Adipocyte (in vitro differentiated cells): ENCODE measurements around the gene ZNF836.

Experiments
- DNase-seq: peaks from one replicate; pipeline ENCODE4 v3.0.0-alpha.2; 2015; ENCODE audit warnings: low read depth
- H3K27me3 ChIP-seq: replicated peaks from 2 replicates; pipeline ENCODE4 v1.7.0; 2013; ENCODE audit warnings: mild to moderate bottlenecking, low read length, moderate library complexity; ENCODE audit not compliant: control insufficient read depth, insufficient read depth
- H3K36me3 ChIP-seq: 2 replicates; pipeline ENCODE4 v1.7.0; 2013; ENCODE audit warnings: low read length, mild to moderate bottlenecking, moderate library complexity; ENCODE audit not compliant: control insufficient read depth, insufficient read depth, severe bottlenecking
- H3K4me1 ChIP-seq: 2 replicates; pipeline ENCODE4 v1.7.0; 2013; ENCODE audit warnings: mild to moderate bottlenecking, low read length, moderate library complexity; ENCODE audit not compliant: control insufficient read depth, insufficient read depth
- H3K4me3 ChIP-seq: 2 replicates; pipeline ENCODE4 v1.7.0; 2013; ENCODE audit warnings: mild to moderate bottlenecking, low read length, moderate library complexity
- H3K9ac ChIP-seq: 2 replicates; pipeline ENCODE4 v1.7.0; 2013; ENCODE audit warnings: mild to moderate bottlenecking, low read length, moderate library complexity
- H3K9me3 ChIP-seq: 2 replicates; pipeline ENCODE4 v1.7.0; 2013; ENCODE audit warnings: mild to moderate bottlenecking, low read length, moderate library complexity; ENCODE audit not compliant: control insufficient read depth

Gene ZNF836

GRCh38 chr19:52176574-52176973 lies 5.2 kb upstream of the ZNF836 start:
- Histone ChIP-seq H3K9ac (no peak overlapping the region), H3K4me3 (no peak overlapping the region), H3K4me1 (no peaks in the 10 kb centered on the region), H3K36me3 (no peaks in the 10 kb centered on the region), H3K27me3 (no peaks in the 10 kb centered on the region), H3K9me3 (no peaks in the 10 kb centered on the region)
- no peak for DNase-seq

DNA sequence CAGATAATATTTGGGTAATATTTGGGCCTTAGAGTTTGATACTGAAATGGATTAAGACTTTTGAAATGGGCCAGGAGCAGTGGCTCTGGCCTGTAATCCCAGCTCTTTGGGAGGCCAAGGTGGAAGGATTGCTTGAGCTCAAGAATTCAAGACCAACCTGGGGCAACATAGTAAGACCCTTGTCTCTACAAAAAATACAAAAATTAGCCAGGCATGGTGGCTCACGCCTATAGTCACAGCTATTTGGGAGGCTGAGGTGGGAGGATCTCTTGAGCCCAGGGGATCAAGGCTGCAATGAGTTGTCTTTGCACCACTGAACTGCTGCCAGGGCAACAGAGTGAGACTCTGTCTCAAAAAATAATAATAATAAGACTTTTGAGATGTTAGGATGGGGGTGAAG lies 926 bp upstream of the ZNF836 start:
- H3K4me1 ChIP-seq = peaks cover 6% of the 10 kb centered on the region
- peaks cover 8% of the 10 kb centered on the region for H3K36me3 ChIP-seq
- no peak overlapping the region for H3K4me3 ChIP-seq
- no peak overlapping the region for H3K9ac ChIP-seq
- H3K9me3 ChIP-seq = no peaks in the 10 kb centered on the region
- no peaks in the 10 kb centered on the region for H3K27me3 ChIP-seq
- DNase-seq = no peak

GRCh38 chr19:52170863-52171320 lies 529 bp downstream of the ZNF836 start:
- no peaks in the 10 kb centered on the region for H3K9me3 ChIP-seq
- H3K36me3 ChIP-seq = peaks cover 12% of the 10 kb centered on the region
- H3K9ac ChIP-seq = peak overlapping the region; percentile 98
- H3K4me3 ChIP-seq = peak overlapping the region; percentile 100
- peaks cover 6% of the 10 kb centered on the region for H3K4me1 ChIP-seq
- no peaks in the 10 kb centered on the region for H3K27me3 ChIP-seq
- peak; percentile 53 for DNase-seq

GRCh38 chr19:52170304-52170703 lies 1.1 kb downstream of the ZNF836 start:
- DNase-seq = peak; percentile 33
- Histone ChIP-seq H3K9me3 (no peaks in the 10 kb centered on the region), H3K4me3 (peak overlapping the region; percentile 100), H3K27me3 (no peaks in the 10 kb centered on the region), H3K4me1 (peaks cover 6% of the 10 kb centered on the region), H3K36me3 (peaks cover 16% of the 10 kb centered on the region), H3K9ac (peak overlapping the region; percentile 98)

DNA sequence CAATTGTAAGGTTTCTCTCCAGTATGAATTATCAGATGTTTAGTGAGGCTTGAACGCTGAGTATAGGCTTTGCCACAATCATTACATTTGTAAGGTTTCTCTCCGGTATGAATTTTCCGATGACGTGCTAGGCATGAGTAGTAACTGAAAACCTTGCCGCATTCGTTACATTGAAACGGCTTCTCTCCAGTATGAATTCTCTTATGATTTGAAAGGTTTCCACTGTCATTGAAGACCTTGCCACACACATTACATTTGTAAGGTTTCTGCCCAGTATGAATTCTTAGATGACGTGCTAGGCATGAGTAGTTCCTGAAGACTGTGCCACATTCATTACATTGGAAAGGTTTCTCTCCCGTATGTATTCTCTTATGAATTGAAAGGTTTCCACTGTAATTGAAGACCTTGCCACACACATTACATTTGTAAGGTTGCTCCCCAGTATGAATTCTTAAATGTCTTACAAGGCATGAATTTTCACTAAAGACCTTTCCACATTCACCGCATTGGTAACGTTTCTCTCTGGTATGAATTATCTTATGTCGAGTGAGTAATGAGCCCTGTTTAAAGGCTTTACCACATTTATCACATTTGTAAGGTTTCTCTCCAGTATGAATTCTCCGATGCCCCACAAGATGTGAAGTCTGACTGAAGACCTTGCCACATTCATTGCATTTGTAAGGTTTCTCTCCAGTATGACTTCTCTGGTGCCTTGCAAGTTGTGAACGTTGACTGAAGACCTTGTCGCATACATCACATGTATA lies 15.6 kb downstream of the ZNF836 start:
- Histone ChIP-seq H3K27me3 (no peaks in the 10 kb centered on the region), H3K9me3 (peaks cover 99% of the 10 kb centered on the region), H3K9ac (no peak overlapping the region), H3K36me3 (peaks cover 68% of the 10 kb centered on the region), H3K4me3 (peak overlapping the region; percentile 68), H3K4me1 (no peaks in the 10 kb centered on the region)
- DNase-seq = no peak

GRCh38 chr19:52148256-52148655 lies 23.2 kb downstream of the ZNF836 start:
- Histone ChIP-seq H3K4me1 (no peaks in the 10 kb centered on the region), H3K4me3 (no peak overlapping the region), H3K27me3 (no peaks in the 10 kb centered on the region), H3K36me3 (peaks cover 3% of the 10 kb centered on the region), H3K9ac (no peak overlapping the region), H3K9me3 (peaks cover 70% of the 10 kb centered on the region)
- DNase-seq = no peak

DNA sequence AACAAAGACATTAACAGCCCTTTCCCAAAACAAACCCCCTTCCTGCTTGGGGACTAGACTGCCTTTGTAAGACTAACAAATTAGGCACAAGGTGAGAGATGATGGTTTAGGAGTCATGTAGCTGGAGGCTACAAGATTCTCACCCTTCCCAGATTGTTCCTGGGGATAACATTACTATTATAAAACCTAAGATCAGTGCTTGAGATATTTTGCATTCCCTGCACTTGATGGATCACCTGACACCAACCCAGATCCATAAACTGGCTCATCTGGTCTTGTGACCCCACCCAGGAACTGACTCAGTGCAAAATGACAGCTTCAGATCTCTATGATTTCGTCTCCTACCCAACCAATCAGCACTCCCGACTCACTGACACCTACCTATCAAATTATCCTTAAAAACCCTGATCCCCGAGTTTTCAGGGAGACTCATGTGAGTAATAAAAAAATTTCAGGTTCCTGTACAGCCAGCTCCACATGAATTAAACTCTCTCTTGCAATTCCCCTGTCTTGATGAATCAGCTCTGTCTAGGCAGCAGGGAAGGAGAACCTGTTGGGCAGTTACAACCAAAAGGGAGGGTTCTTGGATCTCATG lies 29.3 kb downstream of the ZNF836 start:
- Histone ChIP-seq H3K4me3 (no peak overlapping the region), H3K27me3 (no peaks in the 10 kb centered on the region), H3K9ac (no peak overlapping the region), H3K36me3 (no peaks in the 10 kb centered on the region), H3K9me3 (peaks cover 15% of the 10 kb centered on the region), H3K4me1 (peaks cover 5% of the 10 kb centered on the region)
- DNase-seq = no peak

DNA sequence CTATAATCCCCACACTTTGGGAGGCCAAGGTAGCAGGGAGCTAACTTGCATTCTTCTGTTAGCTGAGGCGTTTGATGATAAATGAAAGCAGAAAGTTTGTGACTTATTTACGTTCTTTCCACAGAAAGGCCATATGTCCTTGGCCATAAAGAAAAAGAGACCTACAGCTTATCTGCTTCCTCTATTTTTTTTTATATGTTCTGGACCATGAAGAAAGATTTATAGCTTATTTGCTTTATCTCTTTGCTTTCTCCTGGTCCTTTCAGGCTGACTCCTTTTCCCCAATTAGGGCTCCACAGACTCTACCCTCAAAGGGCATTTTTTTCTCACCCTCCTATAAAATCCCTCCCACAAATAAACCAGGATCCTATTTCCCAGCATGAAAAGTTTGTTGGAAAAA lies 30.2 kb downstream of the ZNF836 start:
- Histone ChIP-seq H3K9me3 (peaks cover 7% of the 10 kb centered on the region), H3K4me1 (peaks cover 5% of the 10 kb centered on the region), H3K27me3 (no peaks in the 10 kb centered on the region), H3K36me3 (no peaks in the 10 kb centered on the region), H3K9ac (no peak overlapping the region), H3K4me3 (no peak overlapping the region)
- DNase-seq = no peak

DNA sequence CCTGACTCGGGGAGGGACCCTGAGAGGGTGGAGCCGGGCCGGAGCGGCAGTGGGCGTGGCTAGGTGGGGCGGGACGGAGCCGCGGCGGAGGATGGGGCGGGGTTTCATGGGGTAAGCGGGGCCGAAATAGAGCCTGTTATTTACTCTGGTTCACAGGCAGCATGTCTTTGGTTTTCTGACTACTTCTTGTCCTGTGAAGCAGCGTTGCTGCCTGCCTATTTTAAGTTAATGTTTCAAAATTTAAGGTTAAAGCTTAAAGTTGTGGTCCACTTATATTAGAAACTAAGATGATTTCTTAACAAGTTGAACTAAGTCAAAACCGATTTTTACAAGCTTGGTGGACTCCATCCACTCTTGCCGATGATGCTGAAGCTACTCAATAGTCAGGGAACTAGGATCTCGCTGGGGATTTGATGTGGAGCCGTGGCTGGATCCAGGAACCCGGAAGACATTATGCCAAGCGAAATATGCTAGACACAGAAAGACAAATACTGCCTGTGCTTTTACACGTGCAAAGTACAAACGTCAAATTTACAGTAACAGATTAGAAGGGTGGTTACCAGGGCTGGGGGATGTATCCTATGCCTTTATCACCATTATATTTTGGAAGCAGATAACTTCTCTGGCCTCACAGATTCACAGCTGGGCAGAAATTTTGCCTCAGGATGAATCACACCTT lies 31.2 kb downstream of the ZNF836 start:
- peaks cover 5% of the 10 kb centered on the region for H3K4me1 ChIP-seq
- peak overlapping the region; percentile 58 for H3K9ac ChIP-seq
- H3K27me3 ChIP-seq = no peaks in the 10 kb centered on the region
- no peak for DNase-seq
- H3K36me3 ChIP-seq = no peaks in the 10 kb centered on the region
- peaks cover 7% of the 10 kb centered on the region for H3K9me3 ChIP-seq
- peak overlapping the region; percentile 70 for H3K4me3 ChIP-seq

- H3K36me3 ChIP-seq = peaks cover 3% of the 10 kb centered on the region
- H3K9me3 ChIP-seq = peaks cover 7% of the 10 kb centered on the region
- peaks cover 5% of the 10 kb centered on the region for H3K4me1 ChIP-seq
- H3K4me3 ChIP-seq = peak within 1 kb of the TSS; percentile 99
- no peaks in the 10 kb centered on the region for H3K27me3 ChIP-seq
- peak within 1 kb of the TSS; percentile 99 for H3K9ac ChIP-seq
- DNase-seq = peak; percentile 98
These were observed 32.0 kb downstream of the ZNF836 start, which contains the start of gene ZNF616 for GRCh38 chr19:52139252-52140031. TSS of gene ZNF616 (minus strand) at chr19:52139938. CDS start at chr19:52130512, 9,426 bp downstream.

- peak overlapping the region; percentile 99 for H3K4me3 ChIP-seq
- no peaks in the 10 kb centered on the region for H3K27me3 ChIP-seq
- peaks cover 12% of the 10 kb centered on the region for H3K9me3 ChIP-seq
- DNase-seq = no peak
- H3K9ac ChIP-seq = peak overlapping the region; percentile 99
- H3K36me3 ChIP-seq = peaks cover 7% of the 10 kb centered on the region
- H3K4me1 ChIP-seq = peaks cover 5% of the 10 kb centered on the region
These were observed 32.5 kb downstream of the ZNF836 start for GRCh38 chr19:52138983-52139251.
